ENCODE data around the gene MIDN. TPM values are rescaled to one million over a fixed set of nuclear protein-coding genes. Genes with fewer than 3 reads are reported as not detected.

The MIDN gene
- total RNA-seq, 4 donors from 2014 or later = 8.0 to 43.1 (median 12.2) TPM

- no peak for TF ChIP-seq CTCF (IDR thresholded peaks at IDR 0.05; ENCODE audit: low read depth)
These were observed 7.5 kb upstream of the MIDN start for GRCh38 chr19:1240925-1241324.

- TF ChIP-seq CTCF (IDR thresholded peaks at IDR 0.05; ENCODE audit: low read depth) = no peak
These were observed 6.8 kb upstream of the MIDN start, which contains the start of gene ATP5F1D for GRCh38 chr19:1241417-1242095. Gene ATP5F1D (plus strand): TSS chr19:1241751. CDS start chr19:1241851, 100 bp downstream.

- TF ChIP-seq CTCF (IDR thresholded peaks at IDR 0.05; ENCODE audit: low read depth) = no peak
These were observed 4.4 kb upstream of the MIDN start for GRCh38 chr19:1243768-1244692.

- TF ChIP-seq CTCF (IDR thresholded peaks at IDR 0.05; ENCODE audit: low read depth) = no peak
These were observed 3.5 kb upstream of the MIDN start for GRCh38 chr19:1244693-1245451.

GRCh38 chr19:1245494-1246264, 2.7 kb upstream of the MIDN start:
- no peak for TF ChIP-seq CTCF (IDR thresholded peaks at IDR 0.05; ENCODE audit: low read depth)

GRCh38 chr19:1247748-1248138, 640 bp upstream of the MIDN start:
- TF ChIP-seq CTCF (IDR thresholded peaks at IDR 0.05; ENCODE audit: low read depth) = no peak
